Panc1 (cell line): ENCODE measurements around the gene FBXW8. TPM values are rescaled to one million over a fixed set of nuclear protein-coding genes. Genes with fewer than 3 reads are reported as not detected.

Experiments used
- ATAC-seq: fragments of 200-7000 bp; cut with Tn5 transposase; 2 replicates; pipeline ENCODE4 v1.9.1; 2020; ENCODE audit warnings: mild to moderate bottlenecking, moderate library complexity
- BruUV-seq: library from RNA; stranded (reverse); fragments of 400-500 nt; replicated peaks from 2 replicates; lab custom pipeline; 2021; lab: Mats Ljungman, UMichigan
- CTCF ChIA-PET: fragments of 300-600 bp; sonication (Branson Sonifier 250); formaldehyde crosslinking; loops from one replicate; lab custom pipeline; 2022; ENCODE audit warnings: antibody characterized with exemption; lab: Charles Lee
- POLR2A ChIA-PET: fragments of 300-600 bp; sonication (Branson Sonifier 250); formaldehyde crosslinking; loops from one replicate; lab custom pipeline; 2022; ENCODE audit warnings: antibody characterized with exemption; lab: Charles Lee
- DNase-seq: peaks from one replicate; pipeline ENCODE4 v3.0.0-alpha.2; 2010; ENCODE audit warnings: low read depth, low spot score
- H3K27ac ChIP-seq: 2 replicates; pipeline ENCODE4 v1.5.1; 2011; ENCODE audit warnings: mild to moderate bottlenecking, low read length, inconsistent platforms
- H3K27me3 ChIP-seq: fragments of 200-500 bp; sonication (Bioruptor generic); 2 replicates; pipeline ENCODE4 v1.6.0; 2014; ENCODE audit warnings: low read length, inconsistent platforms; ENCODE audit not compliant: control insufficient read depth, insufficient read depth
- H3K36me3 ChIP-seq: fragments of 200-500 bp; sonication (Bioruptor generic); 2 replicates; pipeline ENCODE4 v1.5.1; 2014; ENCODE audit warnings: inconsistent platforms, mild to moderate bottlenecking, low read length, moderate library complexity; ENCODE audit not compliant: control insufficient read depth, insufficient read depth
- H3K4me1 ChIP-seq: 2 replicates; pipeline ENCODE4 v1.5.1; 2011; ENCODE audit warnings: inconsistent platforms, mild to moderate bottlenecking, low read length, moderate library complexity; ENCODE audit not compliant: control insufficient read depth, insufficient read depth
- H3K4me3 ChIP-seq, 2 experiments: 2 replicates each; pipeline ENCODE4 v1.5.1; 2011 to 2012; ENCODE audit warnings: low read depth in 2 of 2, low read length in 2 of 2, mild to moderate bottlenecking in 2 of 2, inconsistent platforms in 1 of 2, moderate library complexity in 1 of 2
- H3K9me3 ChIP-seq: fragments of 200-500 bp; sonication (Bioruptor generic); 2 replicates; pipeline ENCODE4 v1.5.1; 2014; ENCODE audit warnings: low read depth, mild to moderate bottlenecking, inconsistent platforms, low read length, moderate library complexity; ENCODE audit not compliant: control insufficient read depth, insufficient read depth
- CTCF ChIP-seq: fragments of 450-650 bp; IDR thresholded peaks from 2 replicates; pipeline ENCODE4 v1.5.1; 2017; ENCODE audit warnings: mild to moderate bottlenecking
- POLR2AphosphoS5 ChIP-seq: IDR thresholded peaks from 2 replicates; pipeline ENCODE4 v1.6.1; 2012; ENCODE audit warnings: mild to moderate bottlenecking, low read depth, low read length, moderate library complexity
- REST ChIP-seq, 2 experiments: IDR thresholded peaks; 2 replicates each; pipeline ENCODE4 v1.6.1; 2011 to 2012; ENCODE audit warnings: low read depth in 2 of 2, control low read depth in 1 of 2, low read length in 1 of 2, mild to moderate bottlenecking in 1 of 2, moderate library complexity in 1 of 2; ENCODE audit not compliant: insufficient read depth in 1 of 2
- SIN3A ChIP-seq: IDR thresholded peaks from 2 replicates; pipeline ENCODE4 v1.6.1; 2012; ENCODE audit warnings: low read depth, mild to moderate bottlenecking, low read length, moderate library complexity, borderline replicate concordance; ENCODE audit not compliant: insufficient read depth
- TCF7L2 ChIP-seq: IDR thresholded peaks from 2 replicates; pipeline ENCODE4 v1.6.1; 2011; ENCODE audit warnings: mild to moderate bottlenecking, low read depth, low read length, inconsistent platforms
- in situ Hi-C: cut with HindIII; loops from 2 replicates; pipeline ENCODE4 v1.10.0; 2016; ENCODE audit warnings: low sequenced_read_pairs, low pct_unique_long_range_greater_than_20kb
- intact Hi-C: fragments of 100-400 bp; cut with micrococcal nuclease; formaldehyde crosslinking; loops from one replicate; pipeline ENCODE4 v1.10.0; 2022; ENCODE audit not compliant: unreplicated experiment
- total RNA-seq: library from RNA; stranded (reverse); gene quantifications from one replicate; pipeline ENCODE4 v1.2.1, GENCODE V29; 2021; ENCODE audit not compliant: unreplicated experiment

FBXW8 gene
- total RNA-seq, 1 experiment from 2014 or later = 18.0 TPM

GRCh38 chr12:116897476-116897875, 13.3 kb upstream of the FBXW8 start:
- intact Hi-C loops (no loop called here), in situ Hi-C loops (no loop called here)
- H3K27me3 ChIP-seq = peaks cover 14% of the 10 kb centered on the region; the same call in 1 of the 2 replicates
- no peak for DNase-seq
- ATAC-seq = no peak
- H3K4me3 ChIP-seq = no peak overlapping the region
- H3K27ac ChIP-seq = no peak overlapping the region
- no peaks in the 10 kb centered on the region for H3K36me3 ChIP-seq
- BruUV-seq = no TSS peak
- POLR2A ChIA-PET = no interaction called here
- CTCF ChIA-PET = no interaction called here
- H3K9me3 ChIP-seq = no peaks in the 10 kb centered on the region
- H3K4me1 ChIP-seq = no peaks in the 10 kb centered on the region; the same call in 1 of the 2 replicates
- TF ChIP-seq POLR2AphosphoS5 = no peak

GRCh38 chr12:116898669-116899068, 12.1 kb upstream of the FBXW8 start:
- in situ Hi-C loops (no loop called here), intact Hi-C loops (no loop called here)
- ATAC-seq (no peak), DNase-seq (no peak)
- ChIA-PET POLR2A (no interaction called here), CTCF (no interaction called here)
- no peak for TF ChIP-seq CTCF
- no peak for TF ChIP-seq REST (IDR thresholded peaks at IDR 0.05; ENCODE audit: insufficient read depth in 1 of 2, low read depth in 2 of 2, low read length in 1 of 2)
- no peak for TF ChIP-seq TCF7L2
- TF ChIP-seq POLR2AphosphoS5 = no peak
- no peak for TF ChIP-seq SIN3A
- Histone ChIP-seq H3K4me3 (no peak overlapping the region), H3K27ac (no peak overlapping the region), H3K27me3 (peaks cover 14% of the 10 kb centered on the region; the same call in 1 of the 2 replicates), H3K4me1 (no peaks in the 10 kb centered on the region; the same call in 1 of the 2 replicates), H3K9me3 (no peaks in the 10 kb centered on the region), H3K36me3 (no peaks in the 10 kb centered on the region)
- BruUV-seq = no TSS peak

GRCh38 chr12:116901612-116902011, 9.1 kb upstream of the FBXW8 start:
- CTCF ChIA-PET = no interaction called here
- in situ Hi-C loops = no loop called here
- POLR2A ChIA-PET = no interaction called here
- ATAC-seq = no peak
- Histone ChIP-seq H3K36me3 (no peaks in the 10 kb centered on the region), H3K4me3 (no peak overlapping the region), H3K4me1 (no peaks in the 10 kb centered on the region), H3K27me3 (peaks cover 13% of the 10 kb centered on the region; the same call in 1 of the 2 replicates), H3K27ac (no peak overlapping the region), H3K9me3 (no peaks in the 10 kb centered on the region)
- no TSS peak for BruUV-seq
- TF ChIP-seq POLR2AphosphoS5 (no peak), CTCF (no peak), SIN3A (no peak), REST (IDR thresholded peaks at IDR 0.05; ENCODE audit: insufficient read depth in 1 of 2, low read depth in 2 of 2, low read length in 1 of 2) (no peak), TCF7L2 (no peak)
- no peak for DNase-seq
- intact Hi-C loops = no loop called here
